Measurements from ENCODE around the gene TRPM3. TPM values are rescaled to one million over a fixed set of nuclear protein-coding genes. Genes with fewer than 3 reads are reported as not detected.

Gene TRPM3
- total RNA-seq, 1 experiment from 2014 or later: not detected

GRCh38 chr9:71004196-71004595, 117.2 kb downstream of the TRPM3 start:
- DNase-seq (ENCODE audit: low read depth, low spot score): no peak
- no peaks in the 10 kb centered on the region for H3K4me1 ChIP-seq (ENCODE audit: control insufficient read depth, insufficient read depth, low read length)
- ChIA-PET CTCF (no interaction called here), POLR2A (no interaction called here)
- H3K27me3 ChIP-seq (ENCODE audit: control insufficient read depth, insufficient read depth, low read length): no peaks in the 10 kb centered on the region
- H3K27ac ChIP-seq (ENCODE audit: low read length): no peak overlapping the region
- ATAC-seq: no peak
- intact Hi-C loops (cut with micrococcal nuclease; ENCODE audit: unreplicated experiment): no loop called here
- BruUV-seq (replicated peaks): no TSS peak
- in situ Hi-C loops (cut with HindIII; ENCODE audit: low pct_unique_long_range_greater_than_20kb, low sequenced_read_pairs): no loop called here
- H3K9me3 ChIP-seq (ENCODE audit: control insufficient read depth, insufficient read depth, low read depth, low read length): 0 out of 2 replicates have a peak, but pooled peaks cover 5% of the 10 kb centered on the region
- no peaks in the 10 kb centered on the region for H3K36me3 ChIP-seq (ENCODE audit: control insufficient read depth, insufficient read depth, low read length)
- TF ChIP-seq POLR2AphosphoS5 (IDR thresholded peaks at IDR 0.05; ENCODE audit: low read depth, low read length): no peak
- TF ChIP-seq, protein P1, sequence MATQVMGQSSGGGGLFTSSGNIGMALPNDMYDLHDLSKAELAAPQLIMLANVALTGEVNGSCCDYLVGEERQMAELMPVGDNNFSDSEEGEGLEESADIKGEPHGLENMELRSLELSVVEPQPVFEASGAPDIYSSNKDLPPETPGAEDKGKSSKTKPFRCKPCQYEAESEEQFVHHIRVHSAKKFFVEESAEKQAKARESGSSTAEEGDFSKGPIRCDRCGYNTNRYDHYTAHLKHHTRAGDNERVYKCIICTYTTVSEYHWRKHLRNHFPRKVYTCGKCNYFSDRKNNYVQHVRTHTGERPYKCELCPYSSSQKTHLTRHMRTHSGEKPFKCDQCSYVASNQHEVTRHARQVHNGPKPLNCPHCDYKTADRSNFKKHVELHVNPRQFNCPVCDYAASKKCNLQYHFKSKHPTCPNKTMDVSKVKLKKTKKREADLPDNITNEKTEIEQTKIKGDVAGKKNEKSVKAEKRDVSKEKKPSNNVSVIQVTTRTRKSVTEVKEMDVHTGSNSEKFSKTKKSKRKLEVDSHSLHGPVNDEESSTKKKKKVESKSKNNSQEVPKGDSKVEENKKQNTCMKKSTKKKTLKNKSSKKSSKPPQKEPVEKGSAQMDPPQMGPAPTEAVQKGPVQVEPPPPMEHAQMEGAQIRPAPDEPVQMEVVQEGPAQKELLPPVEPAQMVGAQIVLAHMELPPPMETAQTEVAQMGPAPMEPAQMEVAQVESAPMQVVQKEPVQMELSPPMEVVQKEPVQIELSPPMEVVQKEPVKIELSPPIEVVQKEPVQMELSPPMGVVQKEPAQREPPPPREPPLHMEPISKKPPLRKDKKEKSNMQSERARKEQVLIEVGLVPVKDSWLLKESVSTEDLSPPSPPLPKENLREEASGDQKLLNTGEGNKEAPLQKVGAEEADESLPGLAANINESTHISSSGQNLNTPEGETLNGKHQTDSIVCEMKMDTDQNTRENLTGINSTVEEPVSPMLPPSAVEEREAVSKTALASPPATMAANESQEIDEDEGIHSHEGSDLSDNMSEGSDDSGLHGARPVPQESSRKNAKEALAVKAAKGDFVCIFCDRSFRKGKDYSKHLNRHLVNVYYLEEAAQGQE (IDR thresholded peaks at IDR 0.05; ENCODE audit: insufficient read depth in 1 of 2, low read depth in 2 of 2, low read length in 1 of 2): no peak
- H3K4me3 ChIP-seq (ENCODE audit: low read depth in 2 of 2, low read length in 2 of 2): no peak overlapping the region

DNA sequence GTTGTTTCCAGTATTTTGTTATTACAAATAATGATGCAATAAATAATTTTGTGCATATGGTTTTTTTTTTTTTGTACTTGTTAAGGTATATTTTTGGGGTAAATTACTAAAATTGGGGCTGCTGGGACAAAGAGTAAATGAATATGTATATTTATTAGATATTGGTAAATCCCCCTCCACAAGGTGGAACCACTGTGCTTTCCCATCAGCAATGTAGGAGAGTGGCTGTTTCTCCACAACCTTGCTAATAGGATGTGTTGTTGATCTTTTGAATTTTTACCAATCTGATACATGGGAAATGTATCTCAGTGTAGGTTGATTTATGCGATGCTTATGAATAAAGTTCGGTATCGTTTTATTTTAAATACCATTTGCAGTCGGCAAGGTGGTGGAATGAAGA, 118.1 kb downstream of the TRPM3 start:
- Histone ChIP-seq H3K4me3 (ENCODE audit: low read depth in 2 of 2, low read length in 2 of 2) (no peak overlapping the region), H3K4me1 (ENCODE audit: control insufficient read depth, insufficient read depth, low read length) (no peaks in the 10 kb centered on the region), H3K9me3 (ENCODE audit: control insufficient read depth, insufficient read depth, low read depth, low read length) (0 out of 2 replicates have a peak, but pooled peaks cover 5% of the 10 kb centered on the region), H3K27ac (ENCODE audit: low read length) (no peak overlapping the region), H3K36me3 (ENCODE audit: control insufficient read depth, insufficient read depth, low read length) (no peaks in the 10 kb centered on the region), H3K27me3 (ENCODE audit: control insufficient read depth, insufficient read depth, low read length) (no peaks in the 10 kb centered on the region)
- TF ChIP-seq, protein P1 (IDR thresholded peaks at IDR 0.05; ENCODE audit: insufficient read depth in 1 of 2, low read depth in 2 of 2, low read length in 1 of 2): no peak
- no peak for TF ChIP-seq SIN3A (IDR thresholded peaks at IDR 0.05; ENCODE audit: borderline replicate concordance, insufficient read depth, low read depth, low read length)
- TF ChIP-seq, protein P2, sequence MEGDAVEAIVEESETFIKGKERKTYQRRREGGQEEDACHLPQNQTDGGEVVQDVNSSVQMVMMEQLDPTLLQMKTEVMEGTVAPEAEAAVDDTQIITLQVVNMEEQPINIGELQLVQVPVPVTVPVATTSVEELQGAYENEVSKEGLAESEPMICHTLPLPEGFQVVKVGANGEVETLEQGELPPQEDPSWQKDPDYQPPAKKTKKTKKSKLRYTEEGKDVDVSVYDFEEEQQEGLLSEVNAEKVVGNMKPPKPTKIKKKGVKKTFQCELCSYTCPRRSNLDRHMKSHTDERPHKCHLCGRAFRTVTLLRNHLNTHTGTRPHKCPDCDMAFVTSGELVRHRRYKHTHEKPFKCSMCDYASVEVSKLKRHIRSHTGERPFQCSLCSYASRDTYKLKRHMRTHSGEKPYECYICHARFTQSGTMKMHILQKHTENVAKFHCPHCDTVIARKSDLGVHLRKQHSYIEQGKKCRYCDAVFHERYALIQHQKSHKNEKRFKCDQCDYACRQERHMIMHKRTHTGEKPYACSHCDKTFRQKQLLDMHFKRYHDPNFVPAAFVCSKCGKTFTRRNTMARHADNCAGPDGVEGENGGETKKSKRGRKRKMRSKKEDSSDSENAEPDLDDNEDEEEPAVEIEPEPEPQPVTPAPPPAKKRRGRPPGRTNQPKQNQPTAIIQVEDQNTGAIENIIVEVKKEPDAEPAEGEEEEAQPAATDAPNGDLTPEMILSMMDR (IDR thresholded peaks at IDR 0.05): no peak
- TF ChIP-seq POLR2AphosphoS5 (IDR thresholded peaks at IDR 0.05; ENCODE audit: low read depth, low read length): no peak
- TF ChIP-seq TCF7L2 (IDR thresholded peaks at IDR 0.05; ENCODE audit: low read depth, low read length): no peak
- no peak for ATAC-seq
- in situ Hi-C loops (cut with HindIII; ENCODE audit: low pct_unique_long_range_greater_than_20kb, low sequenced_read_pairs): no loop called here
- intact Hi-C loops (cut with micrococcal nuclease; ENCODE audit: unreplicated experiment): no loop called here
- POLR2A ChIA-PET: no interaction called here
- CTCF ChIA-PET: no interaction called here
- BruUV-seq (replicated peaks): no TSS peak
- DNase-seq (ENCODE audit: low read depth, low spot score): no peak

Measured in Panc1 (cell line).